Body of pancreas (tissue), 4 donors: ENCODE results near the gene CCDC112.

Source experiments
- CTCF ChIP-seq, 7 experiments: fragments of 450-650 bp in 4 of 7; fragments of 200-600 bp in 3 of 7; sonication (generic) in 3 of 7; IDR thresholded peaks; one replicate each; pipeline ENCODE4 v1.5.1; 2016 to 2019; ENCODE audit warnings: antibody characterized with exemption in 7 of 7
- POLR2A ChIP-seq, 3 donors: fragments of 450-650 bp; IDR thresholded peaks; one replicate each; pipeline ENCODE4 v1.6.1; 2016; ENCODE audit warnings: antibody characterized with exemption in 3 of 3, mild to moderate bottlenecking in 2 of 3

- TF ChIP-seq CTCF (IDR thresholded peaks at IDR 0.05) (no peak), POLR2A (IDR thresholded peaks at IDR 0.05) (no peak)
These were observed 21.9 kb downstream of the CCDC112 start for GRCh38 chr5:115274584-115274983.
